Measurements from ENCODE around the gene TIMP1.

TIMP1 gene

DNA sequence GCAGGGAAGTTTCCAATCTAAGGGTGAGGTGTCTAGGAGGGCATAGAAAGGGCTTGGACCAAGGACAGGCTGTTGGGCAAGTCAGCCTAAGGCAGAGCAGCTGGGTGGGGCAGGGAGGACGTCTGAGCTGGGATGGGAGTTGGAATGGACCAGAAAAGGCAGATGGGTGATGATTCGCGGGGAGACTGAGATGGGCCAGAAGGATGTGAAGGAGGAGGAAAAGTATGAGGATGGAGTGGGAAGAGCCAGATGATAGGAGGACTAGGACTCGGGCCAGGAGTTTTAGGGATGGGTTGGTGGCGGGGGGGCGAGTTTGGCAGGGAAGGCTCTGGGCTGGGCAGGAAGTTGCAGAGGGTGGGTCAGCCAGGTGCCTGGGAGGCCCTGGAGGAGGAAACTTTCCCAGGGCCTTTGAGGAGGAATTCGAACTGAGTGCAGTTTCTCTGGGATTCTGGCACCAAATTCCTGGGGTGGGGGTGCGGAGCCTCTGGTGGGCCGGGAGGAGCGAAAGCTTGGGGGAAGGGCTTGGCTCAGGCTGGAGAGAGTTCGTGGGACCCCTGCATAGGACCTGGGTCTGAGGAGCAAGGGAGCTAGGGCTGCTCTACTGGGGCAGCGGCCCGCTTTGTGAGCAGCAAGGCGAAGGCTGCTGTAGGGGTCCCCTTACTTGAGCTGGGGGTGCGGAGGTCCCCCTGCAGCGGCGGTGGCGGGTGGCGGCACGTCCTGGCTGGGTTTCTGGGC lies 8.7 kb upstream of the TIMP1 start:
- no peaks in the 10 kb centered on the region for H3K9me3 ChIP-seq (ENCODE audit: control insufficient read depth, low read length)
- H3K4me3 ChIP-seq (ENCODE audit: insufficient read depth, low read depth, low read length, poor library complexity, severe bottlenecking): no peak overlapping the region
- peaks cover 21% of the 10 kb centered on the region for H3K36me3 ChIP-seq (ENCODE audit: control insufficient read depth, insufficient read depth, low read length)
- no peaks in the 10 kb centered on the region for H3K27me3 ChIP-seq (replicated peaks; ENCODE audit: control insufficient read depth, insufficient read depth, low read length, poor library complexity, severe bottlenecking)
- DNase-seq: no peak
- no peaks in the 10 kb centered on the region for H3K4me1 ChIP-seq (ENCODE audit: control insufficient read depth, insufficient read depth, low read length, poor library complexity, severe bottlenecking)
- no peak overlapping the region for H3K27ac ChIP-seq (ENCODE audit: insufficient read depth, low read length, poor library complexity, severe bottlenecking)

DNA sequence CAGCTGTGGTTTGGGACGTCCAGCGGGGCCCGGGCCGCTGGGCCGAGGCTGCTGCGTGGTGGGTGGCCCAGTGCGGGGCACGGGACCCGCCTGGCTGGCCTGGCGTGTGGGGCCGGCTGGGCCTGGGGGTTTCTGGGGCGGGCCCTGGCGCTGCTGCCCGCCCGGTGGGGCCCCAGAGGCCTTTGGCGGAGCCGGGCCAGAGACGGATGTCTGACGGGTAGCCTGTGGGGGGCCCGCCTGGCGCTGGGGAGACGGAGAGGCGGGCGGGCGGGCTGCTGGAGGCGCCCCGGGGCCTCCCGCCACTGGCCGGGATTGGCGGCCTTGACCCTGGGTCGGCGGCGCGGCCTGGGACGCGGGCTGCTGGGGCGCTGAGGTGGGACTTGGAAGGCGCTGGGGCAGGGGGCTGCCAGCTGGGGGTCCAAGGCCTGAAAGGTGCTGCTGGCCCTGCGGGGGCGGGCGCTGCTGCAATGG lies 8.1 kb upstream of the TIMP1 start:
- Histone ChIP-seq H3K36me3 (ENCODE audit: control insufficient read depth, insufficient read depth, low read length) (peaks cover 19% of the 10 kb centered on the region), H3K27me3 (replicated peaks; ENCODE audit: control insufficient read depth, insufficient read depth, low read length, poor library complexity, severe bottlenecking) (no peaks in the 10 kb centered on the region), H3K27ac (ENCODE audit: insufficient read depth, low read length, poor library complexity, severe bottlenecking) (no peak overlapping the region), H3K4me3 (ENCODE audit: insufficient read depth, low read depth, low read length, poor library complexity, severe bottlenecking) (no peak overlapping the region), H3K4me1 (ENCODE audit: control insufficient read depth, insufficient read depth, low read length, poor library complexity, severe bottlenecking) (no peaks in the 10 kb centered on the region), H3K9me3 (ENCODE audit: control insufficient read depth, low read length) (no peaks in the 10 kb centered on the region)
- no peak for DNase-seq

DNA sequence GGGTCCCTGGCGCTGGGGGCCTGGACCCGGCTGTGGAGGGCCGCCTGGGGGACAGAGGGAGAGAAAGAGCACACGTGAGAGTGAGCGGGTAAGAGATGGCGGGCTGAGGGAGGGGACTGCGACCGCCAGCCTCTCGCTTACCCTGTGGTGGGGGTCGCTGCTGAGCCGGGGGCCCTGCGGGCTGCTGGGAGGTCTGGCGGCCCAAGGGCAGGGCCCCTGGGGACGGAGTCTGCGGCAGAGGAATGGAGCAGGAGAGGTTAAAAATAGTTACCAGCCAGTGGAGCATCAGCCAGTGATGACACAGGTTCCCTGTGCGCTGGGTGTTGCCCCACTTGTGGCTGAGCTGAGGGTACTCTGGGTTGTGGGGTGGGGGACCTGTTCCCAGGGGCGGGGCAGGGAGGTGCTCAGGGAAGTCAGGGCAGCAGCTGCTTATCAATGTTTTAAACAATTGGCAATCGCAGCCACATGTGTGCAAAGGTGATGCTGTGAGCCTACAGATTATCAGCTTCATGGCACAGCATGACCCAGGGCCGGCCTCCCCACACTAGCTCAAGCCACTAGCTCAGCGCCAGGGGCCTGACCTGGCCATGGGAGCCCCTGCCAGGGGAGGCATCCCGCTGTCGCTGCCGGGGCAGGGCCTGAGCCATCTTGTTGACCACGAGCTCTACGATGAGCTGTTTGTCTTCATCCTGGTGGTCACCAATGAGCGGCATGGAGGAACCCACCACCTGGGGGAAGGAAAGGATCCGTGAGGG lies 7.5 kb upstream of the TIMP1 start:
- Histone ChIP-seq H3K27ac (ENCODE audit: insufficient read depth, low read length, poor library complexity, severe bottlenecking) (no peak overlapping the region), H3K36me3 (ENCODE audit: control insufficient read depth, insufficient read depth, low read length) (peaks cover 14% of the 10 kb centered on the region), H3K27me3 (replicated peaks; ENCODE audit: control insufficient read depth, insufficient read depth, low read length, poor library complexity, severe bottlenecking) (no peaks in the 10 kb centered on the region), H3K4me1 (ENCODE audit: control insufficient read depth, insufficient read depth, low read length, poor library complexity, severe bottlenecking) (no peaks in the 10 kb centered on the region), H3K4me3 (ENCODE audit: insufficient read depth, low read depth, low read length, poor library complexity, severe bottlenecking) (no peak overlapping the region), H3K9me3 (ENCODE audit: control insufficient read depth, low read length) (no peaks in the 10 kb centered on the region)
- no peak for DNase-seq

- no peak overlapping the region for H3K4me3 ChIP-seq (ENCODE audit: insufficient read depth, low read depth, low read length, poor library complexity, severe bottlenecking)
- DNase-seq: no peak
- no peaks in the 10 kb centered on the region for H3K4me1 ChIP-seq (ENCODE audit: control insufficient read depth, insufficient read depth, low read length, poor library complexity, severe bottlenecking)
- H3K27me3 ChIP-seq (replicated peaks; ENCODE audit: control insufficient read depth, insufficient read depth, low read length, poor library complexity, severe bottlenecking): no peaks in the 10 kb centered on the region
- H3K9me3 ChIP-seq (ENCODE audit: control insufficient read depth, low read length): no peaks in the 10 kb centered on the region
- no peak overlapping the region for H3K27ac ChIP-seq (ENCODE audit: insufficient read depth, low read length, poor library complexity, severe bottlenecking)
- H3K36me3 ChIP-seq (ENCODE audit: control insufficient read depth, insufficient read depth, low read length): peaks cover 2% of the 10 kb centered on the region
Observed at GRCh38 chrX:47576021-47576898, 6.0 kb upstream of the TIMP1 start.

DNA sequence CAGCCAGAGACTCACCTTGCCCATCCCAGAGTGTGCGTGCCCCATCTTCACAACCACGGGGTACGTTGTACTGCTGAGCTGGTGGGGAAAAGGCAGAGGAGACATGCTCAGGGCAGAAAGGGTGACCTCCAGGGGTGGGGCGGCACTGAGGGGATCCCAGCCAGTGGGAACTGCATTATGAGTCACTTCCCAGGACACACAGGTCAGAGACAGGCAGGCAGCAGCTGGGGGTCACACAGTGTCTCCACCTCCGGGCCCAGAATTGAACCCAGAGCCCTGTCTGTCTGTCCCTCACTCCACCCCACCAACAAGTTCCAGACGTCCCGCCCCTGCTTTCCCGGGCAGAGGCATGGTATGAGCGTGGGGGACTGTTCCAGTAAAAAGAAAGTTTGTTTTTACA lies 4.8 kb upstream of the TIMP1 start:
- Histone ChIP-seq H3K9me3 (ENCODE audit: control insufficient read depth, low read length) (no peaks in the 10 kb centered on the region), H3K4me1 (ENCODE audit: control insufficient read depth, insufficient read depth, low read length, poor library complexity, severe bottlenecking) (peaks cover 4% of the 10 kb centered on the region), H3K36me3 (ENCODE audit: control insufficient read depth, insufficient read depth, low read length) (no peaks in the 10 kb centered on the region), H3K27me3 (replicated peaks; ENCODE audit: control insufficient read depth, insufficient read depth, low read length, poor library complexity, severe bottlenecking) (no peaks in the 10 kb centered on the region), H3K27ac (ENCODE audit: insufficient read depth, low read length, poor library complexity, severe bottlenecking) (no peak overlapping the region), H3K4me3 (ENCODE audit: insufficient read depth, low read depth, low read length, poor library complexity, severe bottlenecking) (no peak overlapping the region)
- DNase-seq: no peak

DNA sequence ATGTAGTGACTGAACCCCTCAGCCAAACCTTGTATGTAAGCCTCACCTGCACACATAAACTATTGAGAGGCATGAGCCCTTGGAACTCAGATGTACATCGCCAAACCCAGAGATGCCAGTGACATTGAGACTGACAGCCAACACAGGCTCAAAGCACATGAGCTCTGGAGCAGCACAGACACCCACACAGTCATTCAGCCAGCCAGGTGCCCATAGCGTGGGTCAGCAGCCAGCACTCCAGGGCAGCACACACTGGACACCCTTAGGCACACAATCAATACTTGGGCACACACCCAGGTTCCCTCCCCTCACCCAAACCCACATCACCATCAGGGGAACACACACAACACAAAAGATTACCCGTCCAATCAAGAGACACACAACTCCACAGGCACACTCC lies 4.3 kb upstream of the TIMP1 start:
- no peak for DNase-seq
- Histone ChIP-seq H3K27ac (ENCODE audit: insufficient read depth, low read length, poor library complexity, severe bottlenecking) (no peak overlapping the region), H3K4me1 (ENCODE audit: control insufficient read depth, insufficient read depth, low read length, poor library complexity, severe bottlenecking) (peaks cover 4% of the 10 kb centered on the region), H3K9me3 (ENCODE audit: control insufficient read depth, low read length) (no peaks in the 10 kb centered on the region), H3K36me3 (ENCODE audit: control insufficient read depth, insufficient read depth, low read length) (no peaks in the 10 kb centered on the region), H3K27me3 (replicated peaks; ENCODE audit: control insufficient read depth, insufficient read depth, low read length, poor library complexity, severe bottlenecking) (no peaks in the 10 kb centered on the region), H3K4me3 (ENCODE audit: insufficient read depth, low read depth, low read length, poor library complexity, severe bottlenecking) (no peak overlapping the region)

- H3K27me3 ChIP-seq (replicated peaks; ENCODE audit: control insufficient read depth, insufficient read depth, low read length, poor library complexity, severe bottlenecking): no peaks in the 10 kb centered on the region
- no peak for DNase-seq
- H3K36me3 ChIP-seq (ENCODE audit: control insufficient read depth, insufficient read depth, low read length): no peaks in the 10 kb centered on the region
- no peak overlapping the region for H3K4me3 ChIP-seq (ENCODE audit: insufficient read depth, low read depth, low read length, poor library complexity, severe bottlenecking)
- no peak overlapping the region for H3K27ac ChIP-seq (ENCODE audit: insufficient read depth, low read length, poor library complexity, severe bottlenecking)
- no peaks in the 10 kb centered on the region for H3K9me3 ChIP-seq (ENCODE audit: control insufficient read depth, low read length)
- peaks cover 4% of the 10 kb centered on the region for H3K4me1 ChIP-seq (ENCODE audit: control insufficient read depth, insufficient read depth, low read length, poor library complexity, severe bottlenecking)
Observed at GRCh38 chrX:47578692-47579091, 3.5 kb upstream of the TIMP1 start.

GRCh38 chrX:47579537-47579936 lies 2.7 kb upstream of the TIMP1 start:
- Histone ChIP-seq H3K27ac (ENCODE audit: insufficient read depth, low read length, poor library complexity, severe bottlenecking) (no peak overlapping the region), H3K4me3 (ENCODE audit: insufficient read depth, low read depth, low read length, poor library complexity, severe bottlenecking) (no peak overlapping the region), H3K9me3 (ENCODE audit: control insufficient read depth, low read length) (no peaks in the 10 kb centered on the region), H3K27me3 (replicated peaks; ENCODE audit: control insufficient read depth, insufficient read depth, low read length, poor library complexity, severe bottlenecking) (no peaks in the 10 kb centered on the region), H3K4me1 (ENCODE audit: control insufficient read depth, insufficient read depth, low read length, poor library complexity, severe bottlenecking) (peaks cover 4% of the 10 kb centered on the region), H3K36me3 (ENCODE audit: control insufficient read depth, insufficient read depth, low read length) (no peaks in the 10 kb centered on the region)
- DNase-seq: no peak

- no peak for DNase-seq
- no peaks in the 10 kb centered on the region for H3K27me3 ChIP-seq (replicated peaks; ENCODE audit: control insufficient read depth, insufficient read depth, low read length, poor library complexity, severe bottlenecking)
- H3K36me3 ChIP-seq (ENCODE audit: control insufficient read depth, insufficient read depth, low read length): no peaks in the 10 kb centered on the region
- no peaks in the 10 kb centered on the region for H3K9me3 ChIP-seq (ENCODE audit: control insufficient read depth, low read length)
- H3K4me1 ChIP-seq (ENCODE audit: control insufficient read depth, insufficient read depth, low read length, poor library complexity, severe bottlenecking): peaks cover 4% of the 10 kb centered on the region
- no peak overlapping the region for H3K4me3 ChIP-seq (ENCODE audit: insufficient read depth, low read depth, low read length, poor library complexity, severe bottlenecking)
- peak overlapping the region; percentile 73 for H3K27ac ChIP-seq (ENCODE audit: insufficient read depth, low read length, poor library complexity, severe bottlenecking)
Observed at GRCh38 chrX:47583240-47583861, 1.1 kb downstream of the TIMP1 start.

Measured in effector memory CD4-positive, alpha-beta T cell (primary cell).